Lung microvascular endothelial cell (primary cell): ENCODE results near the gene UGT1A4. TPM values are rescaled to one million over a fixed set of nuclear protein-coding genes. Genes with fewer than 3 reads are reported as not detected.

Source experiments
- DNase-seq, 2 donors: peaks; one replicate each; pipeline versions ENCODE4 v3.0.0 to v3.0.0-alpha.2; 2010; ENCODE audit warnings: low read depth in 2 of 2
- total RNA-seq: library from RNA; depleted of rRNA; stranded (reverse); fragments of >200 nt; gene quantifications from 2 replicates; pipeline ENCODE4 v1.2.1, GENCODE V29; 2014

UGT1A4 gene
- total RNA-seq, 1 donor from 2014 or later, result not detected

- DNase-seq, result no peak
Observed at GRCh38 chr2:233807966-233808935, 89.7 kb downstream of the UGT1A4 start.

- DNase-seq, result no peak
Observed at GRCh38 chr2:233810385-233810784, 91.8 kb downstream of the UGT1A4 start.

GRCh38 chr2:233811087-233811486, 92.6 kb downstream of the UGT1A4 start:
- no peak for DNase-seq

- DNase-seq, result no peak
Observed at GRCh38 chr2:233811732-233812131, 93.2 kb downstream of the UGT1A4 start.

- no peak for DNase-seq
Observed at GRCh38 chr2:233813236-233814055, 94.9 kb downstream of the UGT1A4 start.

GRCh38 chr2:233814056-233814835, 95.7 kb downstream of the UGT1A4 start:
- DNase-seq, result no peak

GRCh38 chr2:233815861-233816260, 97.3 kb downstream of the UGT1A4 start:
- no peak for DNase-seq

- no peak for DNase-seq
Observed at GRCh38 chr2:233816334-233816733, 97.8 kb downstream of the UGT1A4 start.

GRCh38 chr2:233816771-233817170, 98.2 kb downstream of the UGT1A4 start:
- no peak for DNase-seq

GRCh38 chr2:233817361-233817911, 98.9 kb downstream of the UGT1A4 start:
- no peak for DNase-seq

GRCh38 chr2:233817995-233818638, 99.6 kb downstream of the UGT1A4 start:
- no peak for DNase-seq

GRCh38 chr2:233818639-233819621, 100.4 kb downstream of the UGT1A4 start:
- DNase-seq, result no peak

- DNase-seq, result no peak
Observed at GRCh38 chr2:233819884-233820773, 101.6 kb downstream of the UGT1A4 start.

- DNase-seq, result no peak
Observed at GRCh38 chr2:233820774-233821105, 102.2 kb downstream of the UGT1A4 start.

GRCh38 chr2:233821196-233821595, 102.7 kb downstream of the UGT1A4 start:
- no peak for DNase-seq

- no peak for DNase-seq
Observed at GRCh38 chr2:233821709-233822100, 103.2 kb downstream of the UGT1A4 start.

- no peak for DNase-seq
Observed at GRCh38 chr2:233822101-233822771, 103.7 kb downstream of the UGT1A4 start.
